DOHH2 (cell line): ENCODE data around the gene RBFOX1.

Experiments used
- H3F3A ChIP-seq: fragments of 200-600 bp; sonication (generic), shearing (Covaris generic); 2 replicates; pipeline ENCODE4 v1.6.0; 2016; ENCODE audit warnings: antibody characterized with exemption, mild to moderate bottlenecking; ENCODE audit not compliant: control insufficient read depth, insufficient read depth
- H3K27ac ChIP-seq: fragments of 200-600 bp; sonication (generic); 2 replicates; pipeline ENCODE4 v1.5.1; 2014; ENCODE audit warnings: low read depth, mild to moderate bottlenecking, low read length, moderate library complexity
- H3K27me3 ChIP-seq: fragments of 200-600 bp; sonication (generic); 2 replicates; pipeline ENCODE4 v1.6.1; 2014; ENCODE audit warnings: mild to moderate bottlenecking, low read length, mixed read lengths; ENCODE audit not compliant: control insufficient read depth
- H3K36me3 ChIP-seq: fragments of 200-600 bp; sonication (generic); 2 replicates; pipeline ENCODE4 v1.6.1; 2014; ENCODE audit warnings: mild to moderate bottlenecking, low read length, moderate library complexity, mixed read lengths; ENCODE audit not compliant: control insufficient read depth
- H3K4me1 ChIP-seq: fragments of 200-600 bp; sonication (generic); 2 replicates; pipeline ENCODE4 v1.6.1; 2014; ENCODE audit warnings: mild to moderate bottlenecking, low read length, mixed read lengths; ENCODE audit not compliant: control insufficient read depth
- H3K4me2 ChIP-seq: fragments of 200-600 bp; sonication (generic); 2 replicates; pipeline ENCODE4 v1.6.0; 2014; ENCODE audit warnings: mild to moderate bottlenecking, low read length, moderate library complexity
- H3K4me3 ChIP-seq: fragments of 200-600 bp; sonication (generic); 2 replicates; pipeline ENCODE4 v1.5.1; 2014; ENCODE audit warnings: mild to moderate bottlenecking, low read length, mixed read lengths
- H3K79me2 ChIP-seq: fragments of 200-600 bp; sonication (generic); 2 replicates; pipeline ENCODE4 v1.6.1; 2014; ENCODE audit warnings: mild to moderate bottlenecking, low read length, mixed read lengths; ENCODE audit not compliant: control insufficient read depth
- H3K9me2 ChIP-seq: fragments of 200-600 bp; sonication (generic); replicated peaks from 2 replicates; pipeline ENCODE4 v1.6.1; 2014; ENCODE audit warnings: mild to moderate bottlenecking, low read length, mixed read lengths; ENCODE audit not compliant: control insufficient read depth
- H3K9me3 ChIP-seq: fragments of 200-600 bp; sonication (generic); 2 replicates; pipeline ENCODE4 v1.6.1; 2014; ENCODE audit warnings: antibody characterized with exemption, low read length, mixed read lengths; ENCODE audit not compliant: control insufficient read depth, insufficient read depth
- H4K20me1 ChIP-seq: fragments of 200-600 bp; sonication (generic); 2 replicates; pipeline ENCODE4 v1.6.0; 2014; ENCODE audit warnings: low read depth, mild to moderate bottlenecking, antibody characterized with exemption, low read length, moderate library complexity; ENCODE audit not compliant: control insufficient read depth, insufficient read depth
- EZH2phosphoT487 ChIP-seq: fragments of 200-600 bp; sonication (generic); IDR thresholded peaks from 2 replicates; pipeline ENCODE4 v1.6.1; 2017; ENCODE audit warnings: borderline replicate concordance, mild to moderate bottlenecking, antibody characterized with exemption, low read length, moderate library complexity, mixed read lengths
- TF ChIP-seq, protein P1 (sequence below): fragments of 200-600 bp; sonication (generic); IDR thresholded peaks from one replicate; pipeline ENCODE4 v1.5.1; 2014; ENCODE audit warnings: antibody characterized with exemption, mild to moderate bottlenecking, low read depth, low read length; ENCODE audit not compliant: poor library complexity, severe bottlenecking

Gene RBFOX1

DNA sequence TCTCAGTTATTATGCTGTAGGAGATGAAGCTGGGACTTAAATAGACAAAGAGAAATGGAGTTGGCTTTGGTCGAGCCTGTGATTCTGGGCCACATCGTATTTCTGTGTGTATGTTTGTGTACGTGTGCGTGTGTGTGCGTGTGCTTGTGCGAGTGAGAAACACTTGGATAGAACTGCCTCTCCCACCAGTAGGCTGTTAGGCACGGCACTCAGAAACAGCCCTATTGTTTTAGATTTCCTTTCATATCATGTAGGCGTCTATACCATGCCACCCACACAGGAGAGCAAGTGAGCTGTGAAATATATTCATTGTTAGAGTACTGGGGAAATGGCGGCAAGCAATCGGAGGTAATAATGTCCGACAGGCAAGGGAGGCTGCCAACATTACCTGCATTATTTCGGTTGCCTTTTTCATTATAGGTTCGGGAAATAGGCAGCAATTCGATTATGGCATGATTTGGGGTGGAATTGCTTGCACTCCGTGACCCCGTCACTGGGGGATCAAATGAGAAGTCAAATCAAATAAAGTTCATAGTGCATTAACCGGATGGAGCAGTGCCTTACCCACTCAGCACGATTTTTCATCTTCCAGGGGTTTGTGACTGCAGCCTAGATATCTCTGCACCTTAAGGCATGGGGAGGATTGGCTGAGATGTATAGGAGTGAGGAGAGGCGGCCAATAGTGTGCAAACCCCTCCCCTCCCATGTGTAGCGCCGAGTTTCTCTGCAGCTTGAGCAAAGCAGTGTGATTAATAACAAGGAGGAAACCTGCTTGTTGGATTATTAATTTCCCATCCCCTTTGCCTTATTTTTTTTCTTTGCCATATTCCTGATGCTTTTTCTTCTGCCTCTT is 89.6 kb downstream of the RBFOX1 start:
- Histone ChIP-seq H3K36me3 (no peaks in the 10 kb centered on the region), H4K20me1 (no peaks in the 10 kb centered on the region), H3K4me1 (no peaks in the 10 kb centered on the region), H3K4me3 (no peak overlapping the region), H3K9me2 (no peaks in the 10 kb centered on the region), H3K4me2 (no peak overlapping the region), H3F3A (no peaks in the 10 kb centered on the region), H3K27ac (no peak overlapping the region), H3K9me3 (no peaks in the 10 kb centered on the region), H3K79me2 (no peaks in the 10 kb centered on the region), H3K27me3 (no peaks in the 10 kb centered on the region)
- TF ChIP-seq EZH2phosphoT487, result no peak
- TF ChIP-seq, protein P1, sequence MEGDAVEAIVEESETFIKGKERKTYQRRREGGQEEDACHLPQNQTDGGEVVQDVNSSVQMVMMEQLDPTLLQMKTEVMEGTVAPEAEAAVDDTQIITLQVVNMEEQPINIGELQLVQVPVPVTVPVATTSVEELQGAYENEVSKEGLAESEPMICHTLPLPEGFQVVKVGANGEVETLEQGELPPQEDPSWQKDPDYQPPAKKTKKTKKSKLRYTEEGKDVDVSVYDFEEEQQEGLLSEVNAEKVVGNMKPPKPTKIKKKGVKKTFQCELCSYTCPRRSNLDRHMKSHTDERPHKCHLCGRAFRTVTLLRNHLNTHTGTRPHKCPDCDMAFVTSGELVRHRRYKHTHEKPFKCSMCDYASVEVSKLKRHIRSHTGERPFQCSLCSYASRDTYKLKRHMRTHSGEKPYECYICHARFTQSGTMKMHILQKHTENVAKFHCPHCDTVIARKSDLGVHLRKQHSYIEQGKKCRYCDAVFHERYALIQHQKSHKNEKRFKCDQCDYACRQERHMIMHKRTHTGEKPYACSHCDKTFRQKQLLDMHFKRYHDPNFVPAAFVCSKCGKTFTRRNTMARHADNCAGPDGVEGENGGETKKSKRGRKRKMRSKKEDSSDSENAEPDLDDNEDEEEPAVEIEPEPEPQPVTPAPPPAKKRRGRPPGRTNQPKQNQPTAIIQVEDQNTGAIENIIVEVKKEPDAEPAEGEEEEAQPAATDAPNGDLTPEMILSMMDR, result no peak

DNA sequence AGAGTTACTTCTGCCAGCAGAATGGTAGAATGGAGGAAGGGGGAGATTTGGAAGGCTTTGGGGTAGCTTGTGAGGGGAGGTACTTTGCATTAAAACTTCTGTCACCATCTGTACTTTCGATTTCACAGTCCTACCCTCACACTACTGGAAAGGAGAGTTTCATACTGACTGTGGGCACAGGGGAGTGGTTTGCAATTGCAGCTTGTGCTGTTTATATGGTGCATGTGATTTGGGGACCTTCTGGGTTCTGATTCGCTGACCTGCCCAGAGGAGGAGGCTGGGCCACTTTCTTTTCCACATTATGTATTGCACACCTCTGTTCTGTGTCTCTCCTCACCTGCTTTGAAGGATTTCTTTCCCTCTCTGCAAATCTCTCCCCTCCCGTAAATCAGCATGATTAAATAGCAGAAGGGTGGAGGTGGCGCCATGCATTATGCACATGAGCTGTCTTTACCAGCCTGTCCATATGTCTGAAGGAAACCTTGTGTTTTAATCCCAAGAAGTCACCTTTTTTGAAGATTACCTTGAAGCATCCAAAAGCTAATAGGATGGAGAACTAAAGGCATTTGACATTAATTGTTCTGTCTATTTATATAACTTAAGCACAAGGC is 90.9 kb downstream of the RBFOX1 start:
- Histone ChIP-seq H4K20me1 (no peaks in the 10 kb centered on the region), H3K4me3 (no peak overlapping the region)

DNA sequence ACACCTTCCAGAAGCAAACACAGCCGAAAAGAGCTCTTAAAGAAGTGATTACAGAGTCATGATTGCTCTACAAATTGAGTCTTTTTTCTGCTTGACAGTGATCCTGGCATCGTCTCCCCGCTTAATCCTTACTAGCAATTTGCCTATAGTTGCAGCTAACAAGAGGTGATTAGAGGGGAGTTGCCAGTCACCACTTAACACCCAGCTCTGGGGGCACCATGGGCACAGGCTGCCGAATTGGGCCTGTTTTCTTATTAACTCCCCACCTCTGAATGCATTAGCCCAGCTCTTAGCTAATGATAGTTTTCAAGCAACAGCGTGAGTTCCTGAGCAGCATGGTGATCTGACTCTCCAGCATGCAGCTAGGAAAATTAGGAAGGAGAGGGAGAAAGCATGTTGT is 93.5 kb downstream of the RBFOX1 start:
- no peaks in the 10 kb centered on the region for H3K36me3 ChIP-seq
- no peaks in the 10 kb centered on the region for H3F3A ChIP-seq
- no peak overlapping the region for H3K27ac ChIP-seq
- H3K4me2 ChIP-seq, result no peak overlapping the region
- H3K79me2 ChIP-seq, result no peaks in the 10 kb centered on the region
- no peaks in the 10 kb centered on the region for H3K9me2 ChIP-seq
- no peak overlapping the region for H3K4me3 ChIP-seq
- no peaks in the 10 kb centered on the region; the same call in 1 of the 2 replicates for H3K9me3 ChIP-seq
- H3K27me3 ChIP-seq, result no peaks in the 10 kb centered on the region
- no peaks in the 10 kb centered on the region for H3K4me1 ChIP-seq
- H4K20me1 ChIP-seq, result no peaks in the 10 kb centered on the region
- TF ChIP-seq EZH2phosphoT487, result no peak
- TF ChIP-seq, protein P1, result no peak

More for the DNA sequence above, 90.9 kb downstream of the RBFOX1 start:
- Histone ChIP-seq H3K79me2 (no peaks in the 10 kb centered on the region), H3K4me1 (no peaks in the 10 kb centered on the region), H3K36me3 (no peaks in the 10 kb centered on the region), H3K27me3 (no peaks in the 10 kb centered on the region), H3K9me3 (no peaks in the 10 kb centered on the region), H3K4me2 (no peak overlapping the region), H3K27ac (no peak overlapping the region), H3K9me2 (no peaks in the 10 kb centered on the region), H3F3A (no peaks in the 10 kb centered on the region)
- no peak for TF ChIP-seq EZH2phosphoT487
- TF ChIP-seq, protein P1, result no peak
